Measurements from ENCODE around the gene ZC3H6. TPM values are rescaled to one million over a fixed set of nuclear protein-coding genes. Genes with fewer than 3 reads are reported as not detected.
"Not testable (repeated sequence)": the region's sequence is repeated elsewhere in the genome, so short reads cannot be mapped to it uniquely, and the experiment has no call there.

The ZC3H6 gene
- polyA plus RNA-seq, 3 donors, result 9.6 to 10.5 (median 9.7) TPM

DNA sequence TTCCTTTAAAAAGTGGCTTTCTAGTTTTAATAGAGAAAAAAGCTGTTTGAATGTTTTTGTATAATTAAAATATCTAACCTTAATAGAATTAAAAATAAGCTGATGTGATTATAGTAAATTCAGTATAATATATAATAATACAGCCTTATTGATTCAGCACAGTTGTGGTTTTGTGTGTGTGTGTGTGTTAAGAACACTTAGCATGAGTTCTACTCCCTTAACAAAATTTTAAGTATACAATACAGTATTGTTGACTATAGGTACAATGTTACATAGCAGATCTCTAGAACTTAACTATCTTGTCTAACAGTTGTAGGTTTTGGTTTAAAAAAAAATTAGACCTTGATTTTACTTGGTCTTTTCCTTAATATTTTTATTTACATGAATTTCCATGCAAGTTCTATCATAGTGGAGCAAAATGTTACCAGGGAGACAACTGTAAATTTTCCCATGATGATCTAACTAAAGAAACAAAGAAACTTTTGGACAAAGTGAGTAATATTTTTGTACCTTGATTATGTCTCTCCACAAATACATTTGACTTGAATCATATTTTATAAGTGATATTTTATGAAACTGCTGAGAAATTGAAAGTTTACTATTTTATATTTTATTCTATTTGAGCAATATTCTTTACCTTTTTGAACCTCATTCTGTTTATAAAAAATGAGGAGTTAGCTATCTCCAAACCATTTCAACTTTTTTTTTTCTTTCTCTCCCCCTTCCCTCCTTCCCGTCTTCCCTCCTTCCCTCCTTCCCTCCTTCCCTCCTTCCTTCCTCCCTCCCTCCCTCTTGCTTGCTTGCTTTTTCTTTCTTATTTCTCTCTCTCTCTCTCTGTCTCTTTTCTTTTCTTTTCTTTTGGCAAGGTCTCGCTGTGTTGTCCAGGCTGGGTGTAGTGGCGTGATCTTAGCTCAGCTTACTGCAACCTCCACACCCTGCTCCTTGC, 46.3 kb downstream of the ZC3H6 start:
- DNase-seq (ENCODE audit: low read depth in 3 of 3, low spot score in 2 of 3), result no peak

GRCh38 chr2:112322919-112323318, 47.5 kb downstream of the ZC3H6 start:
- no peak for DNase-seq (ENCODE audit: low read depth in 3 of 3, low spot score in 2 of 3)

- no peak for DNase-seq (ENCODE audit: low read depth in 3 of 3, low spot score in 2 of 3)
These were observed 56.8 kb downstream of the ZC3H6 start for GRCh38 chr2:112332123-112332696.

DNA sequence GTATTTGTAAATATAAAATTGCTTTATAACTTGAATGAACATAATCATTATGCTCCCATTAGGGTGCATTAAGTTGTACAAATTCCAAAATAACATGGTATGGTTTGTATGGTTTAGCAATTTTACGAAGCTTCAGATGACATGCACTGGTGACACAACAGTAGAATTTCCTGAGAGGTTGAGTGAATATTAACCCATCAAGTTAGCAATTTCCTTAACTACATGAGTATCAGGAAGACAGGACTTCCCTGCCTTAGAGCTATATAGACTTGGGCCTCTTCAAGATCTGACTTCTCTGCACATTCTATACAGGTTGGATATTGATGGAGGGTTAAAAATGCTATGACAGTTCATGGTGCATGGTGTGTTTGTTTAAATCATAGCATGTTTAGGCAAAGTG, 60.2 kb downstream of the ZC3H6 start:
- no peak for DNase-seq (ENCODE audit: low read depth in 3 of 3, low spot score in 2 of 3)

DNA sequence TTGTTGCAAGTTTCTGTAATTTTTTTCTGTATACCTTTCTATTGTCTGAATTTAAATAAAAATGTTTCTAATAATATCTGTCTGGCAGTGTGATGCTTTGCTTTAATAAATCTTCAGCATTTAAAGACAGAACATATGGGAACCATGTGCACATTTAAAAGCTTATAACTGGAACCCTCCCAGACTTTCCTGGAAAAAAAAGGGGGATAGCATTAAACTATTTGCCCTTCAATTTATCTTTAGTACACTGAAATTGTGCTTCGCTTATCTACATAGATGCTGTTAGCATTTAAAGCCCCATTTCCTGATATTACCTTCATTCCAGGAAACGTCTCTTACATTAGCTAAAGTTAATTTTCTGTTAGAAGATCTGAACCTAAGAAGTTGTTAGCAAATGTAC, 64.6 kb downstream of the ZC3H6 start:
- no peak for DNase-seq (ENCODE audit: low read depth in 3 of 3, low spot score in 2 of 3)

- DNase-seq (ENCODE audit: low read depth in 3 of 3, low spot score in 2 of 3), result no peak
These were observed 65.3 kb downstream of the ZC3H6 start for GRCh38 chr2:112340475-112341267.

DNA sequence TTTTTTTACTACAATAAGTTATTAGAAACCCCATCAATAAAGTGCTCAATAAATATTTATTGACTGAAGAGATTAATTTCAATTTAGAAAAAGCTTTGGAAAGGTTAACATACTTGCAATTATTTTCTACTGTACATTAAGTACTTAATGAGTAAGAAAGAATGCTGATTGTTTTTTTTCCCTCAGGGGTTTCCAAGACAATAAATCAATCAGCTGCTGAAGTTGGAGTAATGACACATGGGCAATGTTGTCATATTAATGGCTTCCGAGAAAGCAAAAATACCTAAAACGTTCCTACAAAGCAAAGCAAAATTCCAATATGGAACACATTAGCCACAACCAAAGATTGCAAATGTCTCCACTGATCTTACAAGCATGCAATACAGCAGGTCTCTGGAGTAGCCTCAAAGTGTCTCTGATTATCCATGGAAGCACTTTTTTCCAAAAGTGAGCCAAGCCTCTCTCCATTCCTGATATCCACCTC, 66.7 kb downstream of the ZC3H6 start:
- DNase-seq (ENCODE audit: low read depth in 3 of 3, low spot score in 2 of 3), result no peak

DNA sequence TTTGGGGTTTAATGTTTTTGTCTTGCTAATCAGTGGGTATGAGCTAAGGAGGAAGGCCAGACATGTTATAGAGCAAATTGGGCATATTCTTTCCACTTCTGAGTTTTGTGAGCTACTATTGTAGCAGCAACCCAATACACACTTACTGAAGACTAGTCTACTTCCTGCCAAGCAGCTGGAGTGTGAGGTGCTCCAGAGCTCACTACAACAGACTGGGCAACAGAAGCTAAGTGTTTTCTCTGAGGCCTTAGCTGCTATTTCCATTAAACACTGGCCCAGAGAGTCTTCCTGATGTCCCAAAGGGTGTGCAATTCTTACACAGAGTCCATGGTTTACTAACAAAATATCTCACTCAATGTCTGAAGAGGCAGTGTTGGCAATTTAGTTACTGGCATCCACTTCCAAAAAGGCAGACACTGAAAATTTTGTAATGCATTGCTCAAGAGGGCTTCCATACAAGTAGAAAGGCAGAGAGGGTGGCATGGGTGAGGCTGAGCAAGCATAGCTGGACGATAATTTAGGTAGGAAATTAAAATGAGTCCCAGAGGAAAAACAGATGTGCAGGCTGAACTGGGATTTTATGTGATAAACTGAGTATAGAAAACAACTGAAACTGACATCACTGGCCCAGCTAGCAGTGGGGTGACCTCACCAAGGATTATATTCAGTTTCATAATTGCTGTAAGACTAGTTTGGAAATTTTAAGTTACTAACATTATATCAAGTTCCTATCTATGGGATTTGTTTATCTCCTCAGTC, 68.6 kb downstream of the ZC3H6 start:
- no peak for DNase-seq (ENCODE audit: low read depth in 3 of 3, low spot score in 2 of 3)

GRCh38 chr2:112345030-112346027, 69.9 kb downstream of the ZC3H6 start:
- no peak for DNase-seq (ENCODE audit: low read depth in 3 of 3, low spot score in 2 of 3)

DNA sequence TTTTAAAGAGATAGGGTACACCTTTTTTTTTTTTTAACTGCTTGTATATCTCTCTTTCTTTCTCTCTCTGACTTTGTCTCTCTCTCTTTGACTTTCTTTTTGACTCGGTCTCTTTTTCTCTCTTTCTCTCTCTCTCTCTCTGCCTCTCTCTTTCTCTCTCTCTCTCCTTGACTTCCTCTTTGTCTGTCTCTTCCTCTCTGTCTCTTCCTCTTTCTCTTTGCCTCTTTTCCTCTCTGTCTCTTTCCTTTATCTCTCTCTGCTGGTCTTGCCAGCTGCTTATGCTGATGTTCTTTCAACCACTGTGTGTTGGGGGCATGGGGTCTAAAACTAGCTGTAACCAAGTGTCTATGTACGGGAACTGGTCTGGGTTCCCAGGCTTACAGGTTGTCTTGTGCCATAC, 76.9 kb downstream of the ZC3H6 start:
- DNase-seq (ENCODE audit: low read depth in 3 of 3, low spot score in 2 of 3), result not testable (repeated sequence)

GRCh38 chr2:112352809-112353603, 77.6 kb downstream of the ZC3H6 start:
- DNase-seq (ENCODE audit: low read depth in 3 of 3, low spot score in 2 of 3), result not testable (repeated sequence)

- DNase-seq (ENCODE audit: low read depth in 3 of 3, low spot score in 2 of 3), result not testable (repeated sequence)
These were observed 78.9 kb downstream of the ZC3H6 start for GRCh38 chr2:112354335-112354734.

DNA sequence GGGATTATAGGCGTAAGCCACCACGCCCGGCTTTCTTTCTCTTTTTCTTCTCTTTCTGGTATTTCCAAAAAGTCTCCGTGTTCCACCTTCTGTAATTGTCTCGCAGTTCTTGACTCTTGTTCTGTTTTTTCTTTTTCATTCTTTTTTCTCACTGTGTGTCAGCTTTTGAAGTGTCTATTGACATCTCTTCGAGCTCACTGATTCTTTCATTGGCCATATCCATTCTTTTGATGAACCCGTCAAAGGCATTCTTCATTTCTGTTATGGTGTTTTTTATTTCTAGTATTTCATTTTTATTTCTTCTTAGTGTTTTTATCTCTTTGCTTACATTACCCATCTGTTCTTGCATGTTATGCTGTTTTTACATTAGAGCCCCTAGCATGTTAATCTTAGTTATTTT, 84.7 kb downstream of the ZC3H6 start:
- not testable (repeated sequence) for DNase-seq (ENCODE audit: low read depth in 3 of 3, low spot score in 2 of 3)

Other genes starting within 250 kb of the ZC3H6 start
- 10 to 100 TPM; 22.6 to 25.1 (median 24.6) TPM for gene TMEM87B, start 220.3 kb upstream of the ZC3H6 start, polyA plus RNA-seq (ENCODE audit: insufficient read length in 3 of 3)
- 10 to 100 TPM in 2 of 3 donors, 1 to 10 TPM in 1; 9.8 to 13.2 (median 12.5) TPM for gene FBLN7, start 137.2 kb upstream of the ZC3H6 start, polyA plus RNA-seq (ENCODE audit: insufficient read length in 3 of 3)
- 10 to 100 TPM; 15.3 to 18.4 (median 17.5) TPM for gene ZC3H8, start 20.6 kb upstream of the ZC3H6 start, polyA plus RNA-seq (ENCODE audit: insufficient read length in 3 of 3)
- gene RGPD8, start 158.0 kb downstream of the ZC3H6 start, polyA plus RNA-seq (ENCODE audit: insufficient read length in 3 of 3), result 1 to 10 TPM; 1.9 to 4.0 (median 2.5) TPM
- 10 to 100 TPM; 34.7 to 37.3 (median 36.0) TPM for gene TTL, start 206.6 kb downstream of the ZC3H6 start, polyA plus RNA-seq (ENCODE audit: insufficient read length in 3 of 3)

Data from right renal cortex interstitium (tissue), 3 donors.